IPS-18a (cell line): ENCODE measurements around the gene OBSCN.

Experiments used
- H3K27ac ChIP-seq: one replicate; pipeline ENCODE4 v1.5.1; 2013; ENCODE audit warnings: low read length
- H3K27me3 ChIP-seq: one replicate; pipeline ENCODE4 v1.6.1; 2013; ENCODE audit warnings: mild to moderate bottlenecking, low read length; ENCODE audit not compliant: control insufficient read depth, insufficient read depth
- H3K36me3 ChIP-seq: one replicate; pipeline ENCODE4 v1.6.1; 2013; ENCODE audit warnings: low read depth, low read length; ENCODE audit not compliant: control insufficient read depth
- H3K4me1 ChIP-seq: one replicate; pipeline ENCODE4 v1.6.1; 2013; ENCODE audit warnings: low read depth, low read length; ENCODE audit not compliant: control insufficient read depth
- H3K4me3 ChIP-seq: one replicate; pipeline ENCODE4 v1.5.1; 2013; ENCODE audit warnings: low read length
- H3K9ac ChIP-seq: one replicate; pipeline ENCODE4 v1.6.1; 2013; ENCODE audit warnings: mild to moderate bottlenecking, low read length, moderate library complexity
- H3K9me3 ChIP-seq: one replicate; pipeline ENCODE4 v1.6.1; 2013; ENCODE audit warnings: low read depth, low read length; ENCODE audit not compliant: control insufficient read depth

OBSCN gene

GRCh38 chr1:228364068-228364705 is 156.3 kb downstream of the OBSCN start:
- H3K9me3 ChIP-seq: no peaks in the 10 kb centered on the region
- no peaks in the 10 kb centered on the region for H3K36me3 ChIP-seq
- no peak overlapping the region for H3K4me3 ChIP-seq
- no peak overlapping the region for H3K27ac ChIP-seq
- no peaks in the 10 kb centered on the region for H3K27me3 ChIP-seq
- no peaks in the 10 kb centered on the region for H3K4me1 ChIP-seq
- no peak overlapping the region for H3K9ac ChIP-seq

- H3K36me3 ChIP-seq: no peaks in the 10 kb centered on the region
- no peak overlapping the region for H3K4me3 ChIP-seq
- no peaks in the 10 kb centered on the region for H3K9me3 ChIP-seq
- no peak overlapping the region for H3K9ac ChIP-seq
- H3K27me3 ChIP-seq: no peaks in the 10 kb centered on the region
- no peaks in the 10 kb centered on the region for H3K4me1 ChIP-seq
- H3K27ac ChIP-seq: no peak overlapping the region
These were observed 156.9 kb downstream of the OBSCN start for GRCh38 chr1:228364706-228365213.

GRCh38 chr1:228365271-228366061 is 157.6 kb downstream of the OBSCN start:
- no peak overlapping the region for H3K9ac ChIP-seq
- no peaks in the 10 kb centered on the region for H3K4me1 ChIP-seq
- H3K36me3 ChIP-seq: no peaks in the 10 kb centered on the region
- H3K9me3 ChIP-seq: no peaks in the 10 kb centered on the region
- H3K27me3 ChIP-seq: no peaks in the 10 kb centered on the region
- H3K4me3 ChIP-seq: no peak overlapping the region
- no peak overlapping the region for H3K27ac ChIP-seq

GRCh38 chr1:228366062-228366865 is 158.4 kb downstream of the OBSCN start:
- H3K4me3 ChIP-seq: no peak overlapping the region
- H3K9ac ChIP-seq: no peak overlapping the region
- H3K4me1 ChIP-seq: no peaks in the 10 kb centered on the region
- H3K27ac ChIP-seq: no peak overlapping the region
- H3K36me3 ChIP-seq: no peaks in the 10 kb centered on the region
- H3K27me3 ChIP-seq: no peaks in the 10 kb centered on the region
- H3K9me3 ChIP-seq: no peaks in the 10 kb centered on the region

- H3K4me1 ChIP-seq: no peaks in the 10 kb centered on the region
- no peaks in the 10 kb centered on the region for H3K36me3 ChIP-seq
- H3K9ac ChIP-seq: no peak overlapping the region
- H3K27ac ChIP-seq: no peak overlapping the region
- no peaks in the 10 kb centered on the region for H3K9me3 ChIP-seq
- no peaks in the 10 kb centered on the region for H3K27me3 ChIP-seq
- H3K4me3 ChIP-seq: no peak overlapping the region
These were observed 159.3 kb downstream of the OBSCN start for GRCh38 chr1:228366866-228367741.

- Histone ChIP-seq H3K36me3 (no peaks in the 10 kb centered on the region), H3K27ac (no peak overlapping the region), H3K4me3 (no peak overlapping the region), H3K9ac (no peak overlapping the region), H3K27me3 (no peaks in the 10 kb centered on the region), H3K9me3 (no peaks in the 10 kb centered on the region), H3K4me1 (no peaks in the 10 kb centered on the region)
These were observed 160.3 kb downstream of the OBSCN start for GRCh38 chr1:228367798-228368791.

- Histone ChIP-seq H3K36me3 (no peaks in the 10 kb centered on the region), H3K9me3 (no peaks in the 10 kb centered on the region), H3K4me3 (no peak overlapping the region), H3K9ac (no peak overlapping the region), H3K27ac (no peak overlapping the region), H3K27me3 (no peaks in the 10 kb centered on the region), H3K4me1 (no peaks in the 10 kb centered on the region)
These were observed 161.2 kb downstream of the OBSCN start for GRCh38 chr1:228368801-228369607.

- H3K4me3 ChIP-seq: no peak overlapping the region
- H3K27ac ChIP-seq: no peak overlapping the region
- no peaks in the 10 kb centered on the region for H3K9me3 ChIP-seq
- no peak overlapping the region for H3K9ac ChIP-seq
- no peaks in the 10 kb centered on the region for H3K27me3 ChIP-seq
- no peaks in the 10 kb centered on the region for H3K4me1 ChIP-seq
- no peaks in the 10 kb centered on the region for H3K36me3 ChIP-seq
These were observed 162.0 kb downstream of the OBSCN start for GRCh38 chr1:228369608-228370438.

- H3K4me3 ChIP-seq: no peak overlapping the region
- H3K9ac ChIP-seq: no peak overlapping the region
These were observed 162.6 kb downstream of the OBSCN start for GRCh38 chr1:228370439-228370940.

More at GRCh38 chr1:228370439-228370940, 162.6 kb downstream of the OBSCN start:
- no peaks in the 10 kb centered on the region for H3K27me3 ChIP-seq
- H3K9me3 ChIP-seq: no peaks in the 10 kb centered on the region
- no peaks in the 10 kb centered on the region for H3K36me3 ChIP-seq
- H3K4me1 ChIP-seq: no peaks in the 10 kb centered on the region
- no peak overlapping the region for H3K27ac ChIP-seq
